WTC11 (cell line): ENCODE measurements around the gene TMUB1. TPM values are rescaled to one million over a fixed set of nuclear protein-coding genes. Genes with fewer than 3 reads are reported as not detected.

Source experiments
- ATAC-seq: fragments of 200-7000 bp; cut with Tn5 transposase; 2 replicates; pipeline ENCODE4 v1.10.0; 2021; ENCODE audit warnings: mild to moderate bottlenecking, moderate library complexity
- CTCF ChIA-PET: fragments of 300-600 bp; sonication (Branson Sonifier 250); formaldehyde crosslinking; loops from one replicate; lab custom pipeline; 2021; ENCODE audit warnings: antibody characterized with exemption; lab: Charles Lee
- POLR2A ChIA-PET: fragments of 350-600 bp; sonication (Branson Sonifier 250); formaldehyde crosslinking; loops from one replicate; lab custom pipeline; 2021; ENCODE audit warnings: antibody characterized with exemption; lab: Charles Lee
- DNase-seq: peaks from one replicate; pipeline ENCODE4 v3.0.0; 2021; ENCODE audit warnings: low spot score
- H3K27ac Mint-ChIP-seq: 2 replicates; pipeline ENCODE4 v1.8.0; 2021; ENCODE audit warnings: mixed read lengths
- H3K27me3 Mint-ChIP-seq: 2 replicates; pipeline ENCODE4 v1.8.0; 2021; ENCODE audit warnings: low read depth, mild to moderate bottlenecking, moderate library complexity, mixed read lengths
- H3K36me3 Mint-ChIP-seq: 2 replicates; pipeline ENCODE4 v1.8.0; 2021; ENCODE audit warnings: mixed read lengths
- H3K4me1 Mint-ChIP-seq: 2 replicates; pipeline ENCODE4 v1.8.0; 2022; ENCODE audit warnings: mixed read lengths
- H3K4me3 Mint-ChIP-seq: 2 replicates; pipeline ENCODE4 v1.8.0; 2021; ENCODE audit warnings: mild to moderate bottlenecking, moderate library complexity, mixed read lengths
- H3K9me3 Mint-ChIP-seq: 2 replicates; pipeline ENCODE4 v1.8.0; 2021; ENCODE audit warnings: mixed read lengths
- AFF4 ChIP-seq: sonication (generic); formaldehyde crosslinking; IDR thresholded peaks from 2 replicates; pipeline ENCODE4 v1.8.1; 2023; ENCODE audit warnings: mild to moderate bottlenecking, missing genetic modification reagents, borderline replicate concordance
- CREB1 ChIP-seq: sonication (generic); formaldehyde crosslinking; IDR thresholded peaks from 2 replicates; pipeline ENCODE4 v1.8.0; 2023; ENCODE audit warnings: mild to moderate bottlenecking, missing genetic modification reagents
- FOXJ3 ChIP-seq: sonication (generic); formaldehyde crosslinking; IDR thresholded peaks from 2 replicates; pipeline ENCODE4 v1.9.0; 2021; ENCODE audit warnings: missing genetic modification reagents, mild to moderate bottlenecking, borderline replicate concordance
- FOXP1 ChIP-seq: sonication (generic); formaldehyde crosslinking; IDR thresholded peaks from 2 replicates; pipeline ENCODE4 v1.8.0; 2022; ENCODE audit warnings: missing genetic modification reagents, mild to moderate bottlenecking, moderate library complexity, borderline replicate concordance
- GTF2I ChIP-seq: fragments of 250-450 bp; sonication (Bioruptor Pico); conservative IDR thresholded peaks from 2 replicates; pipeline ENCODE4 v1.4.0; 2021; ENCODE audit warnings: mild to moderate bottlenecking
- HMGXB4 ChIP-seq: sonication (generic); formaldehyde crosslinking; IDR thresholded peaks from 2 replicates; pipeline ENCODE4 v1.8.1; 2023; ENCODE audit warnings: mild to moderate bottlenecking, moderate library complexity, missing genetic modification reagents
- IRF2 ChIP-seq: sonication (generic); formaldehyde crosslinking; IDR thresholded peaks from 2 replicates; pipeline ENCODE4 v1.8.0; 2022; ENCODE audit warnings: low read depth, missing genetic modification reagents, borderline replicate concordance
- JAZF1 ChIP-seq: fragments of 250-450 bp; sonication (Bioruptor Pico); IDR thresholded peaks from 2 replicates; pipeline ENCODE4 v1.9.0; 2021; ENCODE audit warnings: moderate library complexity, mild to moderate bottlenecking, inconsistent platforms
- KAT7 ChIP-seq: sonication (generic); formaldehyde crosslinking; IDR thresholded peaks from 2 replicates; pipeline ENCODE4 v1.8.1; 2023; ENCODE audit warnings: missing genetic modification reagents, mild to moderate bottlenecking, borderline replicate concordance
- NFE2L1 ChIP-seq: sonication (generic); formaldehyde crosslinking; IDR thresholded peaks from 2 replicates; pipeline ENCODE4 v1.8.1; 2023; ENCODE audit warnings: missing genetic modification reagents
- RELA ChIP-seq: sonication (generic); formaldehyde crosslinking; IDR thresholded peaks from 2 replicates; pipeline ENCODE4 v1.8.1; 2022; ENCODE audit warnings: missing genetic modification reagents, mild to moderate bottlenecking, borderline replicate concordance
- RORB ChIP-seq: fragments of 250-450 bp; sonication (Bioruptor Pico); IDR thresholded peaks from 2 replicates; pipeline ENCODE4 v1.9.0; 2021; ENCODE audit warnings: mild to moderate bottlenecking
- SMAD3 ChIP-seq: sonication (generic); formaldehyde crosslinking; IDR thresholded peaks from 2 replicates; pipeline ENCODE4 v1.8.0; 2022; ENCODE audit warnings: missing genetic modification reagents, mild to moderate bottlenecking, borderline replicate concordance
- USF2 ChIP-seq: sonication (generic); formaldehyde crosslinking; IDR thresholded peaks from 2 replicates; pipeline ENCODE4 v1.8.1; 2023; ENCODE audit warnings: mild to moderate bottlenecking, missing genetic modification reagents, moderate library complexity
- ZBTB21 ChIP-seq: sonication (generic); formaldehyde crosslinking; IDR thresholded peaks from 2 replicates; pipeline ENCODE4 v1.8.1; 2023; ENCODE audit warnings: mild to moderate bottlenecking, missing genetic modification reagents, borderline replicate concordance
- ZNF263 ChIP-seq: sonication (generic); formaldehyde crosslinking; IDR thresholded peaks from 2 replicates; pipeline ENCODE4 v1.8.1; 2022; ENCODE audit warnings: low read depth, mild to moderate bottlenecking, moderate library complexity, missing genetic modification reagents
- ZNF532 ChIP-seq: fragments of 250-450 bp; sonication (Bioruptor Pico); IDR thresholded peaks from 2 replicates; pipeline ENCODE4 v1.9.0; 2021; ENCODE audit warnings: mild to moderate bottlenecking, borderline replicate concordance
- total RNA-seq: library from RNA; stranded (reverse); gene quantifications from 3 replicates; pipeline ENCODE4 v1.2.3, GENCODE V29; 2021

Gene TMUB1
- total RNA-seq, 1 experiment from 2014 or later = 72.8 TPM

GRCh38 chr7:151107882-151108281 lies 24.6 kb upstream of the TMUB1 start (continued):
- no peak for TF ChIP-seq JAZF1 (CRISPR knock-in tag)
- TF ChIP-seq IRF2 (CRISPR knock-in tag) = no peak
- TF ChIP-seq USF2 (CRISPR knock-in tag) = no peak
- TF ChIP-seq ZBTB21 (CRISPR knock-in tag) = no peak
- TF ChIP-seq AFF4 (CRISPR knock-in tag) = no peak
- no peak for TF ChIP-seq FOXJ3 (CRISPR knock-in tag)
- no peak for TF ChIP-seq HMGXB4 (CRISPR knock-in tag)

GRCh38 chr7:151104411-151105235 lies 21.3 kb upstream of the TMUB1 start:
- no peaks in the 10 kb centered on the region; the same call in 1 of the 2 replicates for H3K36me3 Mint-ChIP-seq
- peaks cover 51% of the 10 kb centered on the region for H3K4me1 Mint-ChIP-seq
- CTCF ChIA-PET = interaction anchor here (0.7 to 3.0 kb wide), 11 partner anchors 9 to 140 kb away, joined by 3 to 8 read pairs (median 4); no protein-coding TSS in a partner anchor
- DNase-seq (peak; percentile 50), ATAC-seq (peak; percentile 80)
- no peak for TF ChIP-seq GTF2I
- no peaks in the 10 kb centered on the region for H3K27me3 Mint-ChIP-seq
- H3K9me3 Mint-ChIP-seq = no peaks in the 10 kb centered on the region
- H3K27ac Mint-ChIP-seq = peak overlapping the region; percentile 96
- H3K4me3 Mint-ChIP-seq = peak overlapping the region; percentile 59
- POLR2A ChIA-PET = interaction anchor here (0.5 to 0.7 kb wide), 2 partner anchors 42 to 123 kb away, joined by 3 read pairs; partner anchors contain the start of gene ABCF2

- Mint-ChIP-seq H3K4me3 (peak overlapping the region; percentile 59), H3K27me3 (no peaks in the 10 kb centered on the region), H3K9me3 (no peaks in the 10 kb centered on the region), H3K4me1 (peaks cover 50% of the 10 kb centered on the region), H3K27ac (peak overlapping the region; percentile 96), H3K36me3 (no peaks in the 10 kb centered on the region; the same call in 1 of the 2 replicates)
- ATAC-seq = no peak
- POLR2A ChIA-PET = interaction anchor here (0.5 kb wide), 1 partner anchor 123 kb away, joined by 3 read pairs; the partner anchor contains the start of gene ABCF2
- TF ChIP-seq SMAD3 (CRISPR knock-in tag) (no peak), KAT7 (no peak), ZNF263 (CRISPR knock-in tag) (no peak), RELA (no peak), NFE2L1 (CRISPR knock-in tag) (no peak), CREB1 (CRISPR knock-in tag) (no peak), FOXP1 (CRISPR knock-in tag) (no peak), ZNF532 (CRISPR knock-in tag) (no peak), RORB (no peak)
- DNase-seq = no peak
- CTCF ChIA-PET = interaction anchor here (0.7 to 3.0 kb wide), 7 partner anchors 10 to 140 kb away, joined by 3 to 8 read pairs (median 4); no protein-coding TSS in a partner anchor
Measured at GRCh38 chr7:151103973-151104372, 20.7 kb upstream of the TMUB1 start.
